ENCODE data around the gene ARHGEF12.

DNA sequence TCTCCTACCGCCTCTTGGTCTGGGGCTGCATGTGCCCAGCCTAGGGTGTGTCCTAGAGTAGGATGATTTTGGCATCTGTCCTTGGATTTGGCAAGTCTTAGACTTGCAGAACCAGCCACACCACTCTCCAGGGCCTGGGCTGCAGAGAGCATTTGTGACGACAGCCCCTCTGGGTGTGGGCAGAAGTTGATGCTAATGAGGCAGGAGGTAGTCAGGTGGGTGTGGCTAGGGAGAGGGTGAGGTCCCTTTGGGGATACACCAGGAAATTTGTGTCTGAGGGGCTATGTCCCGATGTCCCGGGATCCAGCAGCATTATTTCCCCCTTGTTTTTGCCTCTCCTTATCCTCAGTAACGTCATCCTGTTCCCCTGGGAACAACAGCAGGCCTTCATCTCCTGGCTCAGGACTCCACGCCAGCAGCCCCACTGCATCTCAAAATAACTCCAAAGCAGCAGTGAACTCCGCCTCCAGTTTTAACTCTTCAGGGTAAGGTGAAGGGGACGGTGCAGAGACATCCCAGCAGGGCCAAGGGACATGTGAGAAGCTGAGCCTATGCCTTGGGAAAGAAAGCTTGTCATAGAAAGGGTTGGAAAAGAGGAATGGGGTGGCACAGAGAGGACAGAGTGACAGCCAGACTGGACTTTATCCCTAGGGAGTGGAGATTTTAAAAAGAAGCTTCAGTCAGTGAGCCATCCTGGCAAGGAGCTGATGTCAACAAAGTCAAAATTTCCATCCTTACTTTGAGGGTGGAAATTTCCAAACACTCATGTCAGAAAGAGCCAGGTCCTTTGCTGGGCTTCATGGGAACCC lies 19.1 kb upstream of the ARHGEF12 start:
- TF ChIP-seq, protein P1, sequence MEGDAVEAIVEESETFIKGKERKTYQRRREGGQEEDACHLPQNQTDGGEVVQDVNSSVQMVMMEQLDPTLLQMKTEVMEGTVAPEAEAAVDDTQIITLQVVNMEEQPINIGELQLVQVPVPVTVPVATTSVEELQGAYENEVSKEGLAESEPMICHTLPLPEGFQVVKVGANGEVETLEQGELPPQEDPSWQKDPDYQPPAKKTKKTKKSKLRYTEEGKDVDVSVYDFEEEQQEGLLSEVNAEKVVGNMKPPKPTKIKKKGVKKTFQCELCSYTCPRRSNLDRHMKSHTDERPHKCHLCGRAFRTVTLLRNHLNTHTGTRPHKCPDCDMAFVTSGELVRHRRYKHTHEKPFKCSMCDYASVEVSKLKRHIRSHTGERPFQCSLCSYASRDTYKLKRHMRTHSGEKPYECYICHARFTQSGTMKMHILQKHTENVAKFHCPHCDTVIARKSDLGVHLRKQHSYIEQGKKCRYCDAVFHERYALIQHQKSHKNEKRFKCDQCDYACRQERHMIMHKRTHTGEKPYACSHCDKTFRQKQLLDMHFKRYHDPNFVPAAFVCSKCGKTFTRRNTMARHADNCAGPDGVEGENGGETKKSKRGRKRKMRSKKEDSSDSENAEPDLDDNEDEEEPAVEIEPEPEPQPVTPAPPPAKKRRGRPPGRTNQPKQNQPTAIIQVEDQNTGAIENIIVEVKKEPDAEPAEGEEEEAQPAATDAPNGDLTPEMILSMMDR (IDR thresholded peaks at IDR 0.05): no peak
- peak; percentile 38 to 43 for TF ChIP-seq EP300 (IDR thresholded peaks at IDR 0.05)
